PC-3 (cell line): ENCODE data around the gene C16orf87. TPM values are rescaled to one million over a fixed set of nuclear protein-coding genes. Genes with fewer than 3 reads are reported as not detected.
A peak's percentile ranks its signal among the peaks of the same experiment; 100 is the strongest.

Experiments used
- ATAC-seq: fragments of 200-7000 bp; cut with Tn5 transposase; 2 replicates; pipeline ENCODE4 v1.9.1; 2020; ENCODE audit warnings: mild to moderate bottlenecking, moderate library complexity
- BruUV-seq: library from RNA; stranded (reverse); fragments of 400-500 nt; replicated peaks from 2 replicates; lab custom pipeline; 2021; lab: Mats Ljungman, UMichigan
- CTCF ChIA-PET: fragments of 300-600 bp; sonication (Branson Sonifier 250); formaldehyde crosslinking; loops from one replicate; lab custom pipeline; 2022; ENCODE audit warnings: antibody characterized with exemption; lab: Charles Lee
- POLR2A ChIA-PET: fragments of 300-600 bp; sonication (Branson Sonifier 250); formaldehyde crosslinking; loops from one replicate; lab custom pipeline; 2022; ENCODE audit warnings: antibody characterized with exemption; ENCODE audit not compliant: unreplicated experiment; lab: Charles Lee
- DNase-seq: peaks from one replicate; pipeline ENCODE4 v3.0.0-alpha.2; 2015
- H2AFZ ChIP-seq: fragments of 300-600 bp; sonication (generic); 2 replicates; pipeline ENCODE4 v1.6.0; 2016; ENCODE audit warnings: antibody characterized with exemption, low read length
- H3F3A ChIP-seq: fragments of 300-600 bp; sonication (generic); one replicate; pipeline ENCODE4 v1.6.0; 2017; ENCODE audit warnings: antibody characterized with exemption, low read length, control low read depth, mild to moderate bottlenecking; ENCODE audit not compliant: unreplicated experiment
- H3K27ac ChIP-seq: fragments of 300-600 bp; sonication (generic); 2 replicates; pipeline ENCODE4 v1.5.1; 2016; ENCODE audit warnings: mild to moderate bottlenecking, low read length
- H3K27me3 ChIP-seq: fragments of 300-600 bp; sonication (generic); 2 replicates; pipeline ENCODE4 v1.6.1; 2016; ENCODE audit warnings: low read length, mixed read lengths
- H3K36me3 ChIP-seq: fragments of 300-600 bp; sonication (generic); 2 replicates; pipeline ENCODE4 v1.6.1; 2016; ENCODE audit warnings: low read depth, mixed run types, low read length, mixed read lengths
- H3K4me1 ChIP-seq: fragments of 300-600 bp; sonication (generic); 2 replicates; pipeline ENCODE4 v1.5.1; 2016; ENCODE audit warnings: low read length; ENCODE audit not compliant: insufficient read depth
- H3K4me2 ChIP-seq: fragments of 300-600 bp; sonication (generic); 2 replicates; pipeline ENCODE4 v1.6.0; 2016; ENCODE audit warnings: low read length
- H3K4me3 ChIP-seq: fragments of 300-600 bp; sonication (generic); 2 replicates; pipeline ENCODE4 v1.5.1; 2016; ENCODE audit warnings: mild to moderate bottlenecking, low read length, mixed read lengths
- H3K79me2 ChIP-seq: fragments of 300-600 bp; sonication (generic); 2 replicates; pipeline ENCODE4 v1.6.1; 2017; ENCODE audit warnings: low read length, mixed read lengths
- H3K9ac ChIP-seq: fragments of 300-600 bp; sonication (generic); 2 replicates; pipeline ENCODE4 v1.6.0; 2016; ENCODE audit warnings: mild to moderate bottlenecking, low read length
- H3K9me2 ChIP-seq: fragments of 300-600 bp; sonication (generic); replicated peaks from 2 replicates; pipeline ENCODE4 v1.6.1; 2016; ENCODE audit warnings: mixed run types, low read length, mixed read lengths
- H3K9me3 ChIP-seq: fragments of 300-600 bp; sonication (generic); 2 replicates; pipeline ENCODE4 v1.6.1; 2016; ENCODE audit warnings: low read length, mixed read lengths
- H4K20me1 ChIP-seq: fragments of 300-600 bp; sonication (generic); 2 replicates; pipeline ENCODE4 v1.6.1; 2016; ENCODE audit warnings: low read length, mixed read lengths
- CTCF ChIP-seq: fragments of 300-600 bp; sonication (generic); conservative IDR thresholded peaks from 2 replicates; pipeline ENCODE4 v1.5.1; 2017; ENCODE audit warnings: antibody characterized with exemption, low read depth, mild to moderate bottlenecking, low read length
- EZH2 ChIP-seq: fragments of 300-600 bp; sonication (generic); IDR thresholded peaks from one replicate; pipeline ENCODE4 v1.6.1; 2017; ENCODE audit warnings: antibody characterized with exemption, mild to moderate bottlenecking, low read length; ENCODE audit not compliant: unreplicated experiment
- EZH2phosphoT487 ChIP-seq: fragments of 300-600 bp; sonication (generic); IDR thresholded peaks from 2 replicates; pipeline ENCODE4 v1.6.1; 2018; ENCODE audit warnings: mild to moderate bottlenecking, antibody characterized with exemption, low read length, borderline replicate concordance
- intact Hi-C: fragments of 100-400 bp; cut with micrococcal nuclease; formaldehyde crosslinking; loops from 2 replicates; pipeline ENCODE4 v1.9.0; 2023
- total RNA-seq: library from RNA; depleted of rRNA; stranded (reverse); fragments of >200 nt; gene quantifications from 2 replicates; pipeline ENCODE4 v1.2.3, GENCODE V29; 2014

The C16orf87 gene
- total RNA-seq, 1 experiment from 2014 or later: 4.0 TPM

GRCh38 chr16:46762583-46762982 lies 68.4 kb downstream of the C16orf87 start:
- no peak for ATAC-seq
- H3K9ac ChIP-seq: no peak overlapping the region
- no peak overlapping the region for H3K4me3 ChIP-seq
- no peak overlapping the region for H2AFZ ChIP-seq
- no peaks in the 10 kb centered on the region for H3K36me3 ChIP-seq
- H3K27ac ChIP-seq: no peak overlapping the region
- TF ChIP-seq EZH2: no peak
- TF ChIP-seq EZH2phosphoT487: no peak
- no peak for TF ChIP-seq CTCF
- CTCF ChIA-PET: no interaction called here
- no peaks in the 10 kb centered on the region for H3K9me3 ChIP-seq
- BruUV-seq: no TSS peak
- no peaks in the 10 kb centered on the region for H3K79me2 ChIP-seq
- peak; percentile 44 for DNase-seq
- no peaks in the 10 kb centered on the region for H3K4me1 ChIP-seq
- no peaks in the 10 kb centered on the region for H3F3A ChIP-seq
- H3K4me2 ChIP-seq: no peak overlapping the region
- intact Hi-C loops: no loop called here
- H3K27me3 ChIP-seq: no peaks in the 10 kb centered on the region
- no peaks in the 10 kb centered on the region for H4K20me1 ChIP-seq
- no peaks in the 10 kb centered on the region for H3K9me2 ChIP-seq
- POLR2A ChIA-PET: no interaction called here

GRCh38 chr16:46759309-46759708 lies 71.7 kb downstream of the C16orf87 start:
- ChIA-PET POLR2A (no interaction called here), CTCF (no interaction called here)
- Histone ChIP-seq H3K4me3 (no peak overlapping the region), H2AFZ (no peak overlapping the region), H3K27ac (no peak overlapping the region), H3K27me3 (no peaks in the 10 kb centered on the region), H3K4me1 (no peaks in the 10 kb centered on the region), H4K20me1 (no peaks in the 10 kb centered on the region), H3K4me2 (no peak overlapping the region), H3F3A (no peaks in the 10 kb centered on the region), H3K79me2 (no peaks in the 10 kb centered on the region), H3K9me2 (no peaks in the 10 kb centered on the region), H3K9me3 (no peaks in the 10 kb centered on the region), H3K9ac (no peak overlapping the region), H3K36me3 (no peaks in the 10 kb centered on the region)
- no TSS peak for BruUV-seq
- DNase-seq (no peak), ATAC-seq (no peak)
- intact Hi-C loops: no loop called here
- no peak for TF ChIP-seq CTCF
- no peak for TF ChIP-seq EZH2
- TF ChIP-seq EZH2phosphoT487: no peak

DNA sequence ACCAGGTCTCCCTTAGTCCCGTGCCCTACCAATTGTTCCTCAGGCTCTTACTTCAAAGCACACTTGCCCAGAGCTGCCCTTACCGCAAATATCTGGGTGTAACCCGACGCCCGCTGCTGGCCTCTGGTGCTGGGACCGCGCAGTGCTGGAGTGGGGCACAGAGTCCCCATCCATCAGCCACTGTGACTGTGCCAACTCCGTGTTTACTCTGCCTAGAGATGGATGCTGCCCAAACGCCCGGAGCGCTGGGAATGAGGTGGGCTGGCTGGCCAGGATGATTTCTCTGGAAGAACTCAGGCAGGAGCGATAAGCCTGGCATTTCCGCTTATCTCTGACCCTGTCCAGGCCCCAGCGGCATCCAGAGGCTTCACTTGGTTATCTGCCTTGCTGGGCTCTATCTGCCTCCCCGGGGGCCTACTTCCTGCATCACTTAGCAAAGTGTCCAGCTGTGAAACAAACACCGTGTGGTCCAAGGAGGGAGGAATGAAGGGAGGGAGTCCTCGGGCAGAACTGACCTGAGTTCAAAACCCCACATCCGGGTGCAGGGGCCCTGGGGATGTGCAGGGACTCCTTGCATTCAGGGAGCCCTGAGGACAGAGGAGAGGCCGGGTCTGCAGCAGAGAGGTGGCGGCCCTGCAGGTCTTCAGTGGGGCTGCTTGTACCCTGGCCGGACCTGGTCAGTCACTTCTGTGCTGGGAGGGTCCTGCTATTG lies 73.5 kb downstream of the C16orf87 start:
- H3F3A ChIP-seq: no peaks in the 10 kb centered on the region
- TF ChIP-seq EZH2 (no peak), CTCF (no peak), EZH2phosphoT487 (no peak)
- H3K36me3 ChIP-seq: no peaks in the 10 kb centered on the region
- H3K9ac ChIP-seq: no peak overlapping the region
- H4K20me1 ChIP-seq: no peaks in the 10 kb centered on the region
- H3K79me2 ChIP-seq: no peaks in the 10 kb centered on the region
- ChIA-PET POLR2A (no interaction called here), CTCF (no interaction called here)
- no peak overlapping the region for H3K4me3 ChIP-seq
- H3K27ac ChIP-seq: no peak overlapping the region
- no peaks in the 10 kb centered on the region for H3K27me3 ChIP-seq
- no peaks in the 10 kb centered on the region for H3K9me2 ChIP-seq
- no TSS peak for BruUV-seq
- intact Hi-C loops: no loop called here
- no peaks in the 10 kb centered on the region for H3K4me1 ChIP-seq
- no peak overlapping the region for H2AFZ ChIP-seq
- ATAC-seq (no peak; the same call in 1 of the 2 replicates), DNase-seq (peak; percentile 4)
- H3K4me2 ChIP-seq: no peak overlapping the region
- H3K9me3 ChIP-seq: no peaks in the 10 kb centered on the region
